ENCODE measurements around the gene ALOXE3. TPM values are rescaled to one million over a fixed set of nuclear protein-coding genes. Genes with fewer than 3 reads are reported as not detected.
"Not testable (repeated sequence)": the region's sequence is repeated elsewhere in the genome, so short reads cannot be mapped to it uniquely, and the experiment has no call there.

The ALOXE3 gene
- total RNA-seq, 1 donor from 2014 or later = not detected

DNA sequence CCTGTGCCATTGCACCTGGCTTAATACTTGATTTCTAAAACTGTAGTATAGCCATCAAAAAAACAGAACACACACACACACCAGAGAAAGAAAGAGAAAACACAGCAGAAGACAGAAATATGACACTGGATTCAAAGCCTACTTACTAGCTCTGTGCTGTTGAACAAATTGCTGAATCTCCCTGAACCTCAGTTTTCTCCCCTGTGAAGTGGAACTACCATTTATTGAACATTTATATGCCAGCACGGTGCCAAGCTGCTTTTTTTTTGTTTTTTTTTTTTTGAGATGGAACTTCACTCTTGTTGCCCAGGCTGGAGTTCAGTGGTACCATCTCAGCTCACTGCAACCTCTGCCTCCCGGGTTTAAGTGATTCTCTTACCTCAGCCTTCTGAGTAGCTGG, 17.6 kb downstream of the ALOXE3 start:
- DNase-seq (ENCODE audit: low read depth in 2 of 2) = no peak

- no peak for DNase-seq (ENCODE audit: low read depth in 2 of 2)
Measured at GRCh38 chr17:8100111-8100510, 18.2 kb downstream of the ALOXE3 start.

GRCh38 chr17:8096541-8096940, 21.8 kb downstream of the ALOXE3 start:
- no peak for DNase-seq (ENCODE audit: low read depth in 2 of 2)

- DNase-seq (ENCODE audit: low read depth in 2 of 2) = no peak
Measured at GRCh38 chr17:8095361-8095760, 23.0 kb downstream of the ALOXE3 start.

DNA sequence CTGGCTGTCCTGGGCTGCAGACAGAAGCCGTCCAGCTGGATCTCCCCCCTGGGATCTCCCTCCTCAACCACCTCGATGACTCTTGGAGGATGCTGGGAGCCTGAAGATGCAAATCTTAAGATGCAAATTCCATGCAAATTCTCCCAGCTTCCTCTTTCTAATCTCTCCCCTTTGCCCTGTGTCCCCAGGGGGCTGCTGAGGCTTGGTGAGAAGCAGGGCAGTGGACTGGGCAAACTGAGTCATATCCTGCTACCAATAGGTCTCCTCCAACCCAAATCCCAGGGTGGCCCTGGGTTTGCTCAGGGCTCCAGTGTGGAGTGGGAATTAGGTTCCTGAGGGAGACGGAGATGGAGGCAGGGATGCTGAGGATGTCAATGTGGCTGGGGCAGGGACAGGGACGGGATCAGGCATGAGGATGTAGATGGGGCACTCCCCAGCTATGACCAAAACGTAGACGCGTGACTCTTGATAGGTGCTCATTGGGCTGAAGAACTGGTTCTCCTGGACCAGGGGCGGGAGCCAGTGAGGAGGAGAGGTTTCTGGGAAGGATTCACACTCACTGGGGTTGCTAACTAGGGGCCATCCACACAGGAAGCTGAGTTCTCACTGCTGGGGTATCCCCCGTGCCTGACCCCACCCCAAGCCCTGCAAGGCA, 27.2 kb downstream of the ALOXE3 start:
- DNase-seq (ENCODE audit: low read depth in 2 of 2) = no peak

DNA sequence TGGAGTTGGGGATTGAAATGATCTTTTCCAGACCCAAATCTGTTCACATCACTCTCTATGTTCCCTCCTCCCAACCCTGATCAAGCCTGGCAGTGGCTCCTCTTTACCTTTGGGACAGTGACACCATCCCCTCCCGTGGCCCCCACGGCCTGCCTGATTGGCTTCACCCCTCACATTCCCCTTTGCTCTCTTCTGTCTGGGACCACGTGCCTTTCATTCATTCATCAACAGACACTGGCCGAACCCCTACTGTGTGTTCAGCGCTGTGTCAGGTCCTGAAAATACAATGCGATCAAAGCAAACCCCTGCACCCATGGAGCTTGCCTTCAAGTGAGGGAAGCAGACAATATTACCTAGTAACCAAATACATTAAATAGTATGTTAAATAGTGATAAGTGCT, 28.6 kb downstream of the ALOXE3 start:
- no peak for DNase-seq (ENCODE audit: low read depth in 2 of 2)

- DNase-seq (ENCODE audit: low read depth in 2 of 2) = no peak
Measured at GRCh38 chr17:8087952-8088230, 30.4 kb downstream of the ALOXE3 start.

GRCh38 chr17:8087075-8087951, 31.0 kb downstream of the ALOXE3 start, which contains the start of gene ALOX12B:
TSS of gene ALOX12B (minus strand) at chr17:8087716. CDS start at chr17:8087442, 274 bp downstream.
- no peak for DNase-seq (ENCODE audit: low read depth in 2 of 2)

DNA sequence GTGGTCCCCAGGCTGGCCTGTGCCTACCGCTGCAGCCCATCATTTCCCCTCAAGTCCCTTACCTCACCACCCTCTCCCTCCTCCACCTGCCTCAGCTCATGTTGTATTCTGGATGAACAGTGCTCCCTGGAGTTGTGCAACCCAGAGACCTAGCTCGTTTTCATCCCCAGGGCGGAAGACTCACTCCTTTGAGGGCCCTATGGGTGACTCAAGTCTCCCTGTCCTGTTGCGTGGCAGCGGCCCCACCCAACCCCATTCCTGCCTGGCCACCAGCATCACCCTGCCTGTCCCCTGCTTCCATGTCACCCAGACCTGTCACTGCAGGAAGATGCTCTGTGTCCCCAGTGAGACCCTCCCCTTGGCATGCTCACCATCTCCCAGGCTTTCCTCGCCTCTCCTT, 34.1 kb downstream of the ALOXE3 start:
- DNase-seq (ENCODE audit: low read depth in 2 of 2) = no peak

GRCh38 chr17:8082292-8082691, 36.0 kb downstream of the ALOXE3 start:
- DNase-seq (ENCODE audit: low read depth in 2 of 2) = no peak

GRCh38 chr17:8081876-8082275, 36.4 kb downstream of the ALOXE3 start:
- no peak for DNase-seq (ENCODE audit: low read depth in 2 of 2)

- DNase-seq (ENCODE audit: low read depth in 2 of 2) = no peak
Measured at GRCh38 chr17:8080799-8081219, 37.5 kb downstream of the ALOXE3 start.

GRCh38 chr17:8080208-8080798, 38.0 kb downstream of the ALOXE3 start:
- no peak for DNase-seq (ENCODE audit: low read depth in 2 of 2)

GRCh38 chr17:8079291-8080207, 38.8 kb downstream of the ALOXE3 start:
- DNase-seq (ENCODE audit: low read depth in 2 of 2) = peak in 1 of 2 donors; percentile 59

DNA sequence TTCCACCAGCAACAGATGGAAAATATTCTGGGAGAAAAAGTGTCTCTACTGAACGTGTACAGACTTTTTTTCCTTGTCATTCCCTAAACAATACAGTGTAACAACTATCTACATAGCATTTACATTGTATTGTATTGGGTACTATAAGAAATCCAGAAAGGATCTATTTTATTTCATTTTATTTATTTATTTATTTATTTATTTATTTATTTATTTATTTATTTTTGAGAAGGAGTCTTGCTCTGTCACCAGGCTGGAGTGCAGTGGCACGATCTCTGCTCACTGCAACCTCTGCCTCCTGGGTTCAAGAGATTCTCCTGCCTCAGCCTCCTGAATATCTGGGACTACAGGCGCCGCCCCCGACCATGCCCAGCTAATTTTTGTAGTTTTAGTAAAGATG, 40.4 kb downstream of the ALOXE3 start:
- DNase-seq (ENCODE audit: low read depth in 2 of 2) = not testable (repeated sequence)

- no peak for DNase-seq (ENCODE audit: low read depth in 2 of 2)
Measured at GRCh38 chr17:8076502-8077266, 41.6 kb downstream of the ALOXE3 start.

DNA sequence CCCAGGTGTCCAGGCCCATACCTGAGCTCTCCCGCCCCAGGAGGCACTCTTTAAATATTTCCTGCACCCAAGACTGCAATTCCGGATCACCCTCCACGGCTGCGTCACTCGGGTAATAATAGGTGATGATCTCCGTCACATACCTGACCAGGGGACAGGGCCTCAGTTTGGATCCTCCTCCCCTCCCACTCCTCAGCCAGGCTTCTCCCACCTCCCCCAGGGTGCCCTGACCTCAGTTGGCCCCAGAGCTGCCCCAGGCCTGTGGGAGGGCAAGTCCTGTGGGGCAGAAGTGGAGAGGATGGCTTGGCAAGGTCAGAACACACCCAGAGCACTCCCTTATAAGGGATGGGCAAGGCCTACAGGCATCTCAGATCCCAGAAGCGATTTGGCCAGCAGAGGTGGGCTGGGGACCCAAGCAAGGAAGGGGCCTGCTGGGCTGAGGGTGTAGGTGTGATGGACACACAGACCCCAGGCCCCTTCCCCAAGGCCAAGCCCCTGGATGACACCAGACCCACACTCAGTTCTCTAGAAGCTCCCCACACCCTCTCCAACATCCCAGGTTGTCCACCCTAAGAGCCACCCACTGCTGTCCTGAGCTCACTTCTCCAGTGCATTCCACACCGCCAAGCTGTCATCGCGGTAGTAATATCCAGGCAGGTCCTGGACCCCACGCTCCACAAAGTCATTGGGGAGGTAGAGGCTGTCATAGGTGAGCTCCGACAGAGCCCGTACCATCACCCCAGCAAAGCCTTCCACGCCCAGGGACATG, 42.6 kb downstream of the ALOXE3 start:
- no peak for DNase-seq (ENCODE audit: low read depth in 2 of 2)

DNA sequence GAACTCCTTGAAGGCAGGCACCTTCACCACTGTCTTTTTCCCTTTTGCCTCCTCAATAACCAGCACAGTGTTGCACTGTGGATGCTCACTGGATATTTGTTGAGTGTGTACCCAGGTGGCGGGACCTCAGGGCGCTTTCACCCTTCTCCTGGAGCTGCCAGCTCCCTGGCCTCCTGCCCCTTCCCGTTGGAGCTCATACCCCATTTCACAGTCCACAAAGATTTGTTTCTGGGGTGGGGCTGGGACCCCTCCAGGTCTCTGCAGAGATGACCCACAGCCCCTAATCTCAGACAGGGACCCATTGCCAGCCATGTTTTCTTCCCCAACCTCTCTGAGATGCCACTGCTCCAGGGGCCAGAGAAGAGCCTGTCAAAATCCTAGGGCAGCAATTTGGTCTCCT, 43.2 kb downstream of the ALOXE3 start:
- no peak for DNase-seq (ENCODE audit: low read depth in 2 of 2)

- DNase-seq (ENCODE audit: low read depth in 2 of 2) = no peak
Measured at GRCh38 chr17:8074554-8074953, 43.8 kb downstream of the ALOXE3 start.
